GM19043 (cell line): ENCODE data around the gene PCDH17.

Experiments
- ATAC-seq: cut with Tn5 transposase; IDR thresholded peaks from one replicate; pipeline ENCODE4 v1.9.1; 2021; ENCODE audit warnings: low read depth; ENCODE audit not compliant: unreplicated experiment

The PCDH17 gene

DNA sequence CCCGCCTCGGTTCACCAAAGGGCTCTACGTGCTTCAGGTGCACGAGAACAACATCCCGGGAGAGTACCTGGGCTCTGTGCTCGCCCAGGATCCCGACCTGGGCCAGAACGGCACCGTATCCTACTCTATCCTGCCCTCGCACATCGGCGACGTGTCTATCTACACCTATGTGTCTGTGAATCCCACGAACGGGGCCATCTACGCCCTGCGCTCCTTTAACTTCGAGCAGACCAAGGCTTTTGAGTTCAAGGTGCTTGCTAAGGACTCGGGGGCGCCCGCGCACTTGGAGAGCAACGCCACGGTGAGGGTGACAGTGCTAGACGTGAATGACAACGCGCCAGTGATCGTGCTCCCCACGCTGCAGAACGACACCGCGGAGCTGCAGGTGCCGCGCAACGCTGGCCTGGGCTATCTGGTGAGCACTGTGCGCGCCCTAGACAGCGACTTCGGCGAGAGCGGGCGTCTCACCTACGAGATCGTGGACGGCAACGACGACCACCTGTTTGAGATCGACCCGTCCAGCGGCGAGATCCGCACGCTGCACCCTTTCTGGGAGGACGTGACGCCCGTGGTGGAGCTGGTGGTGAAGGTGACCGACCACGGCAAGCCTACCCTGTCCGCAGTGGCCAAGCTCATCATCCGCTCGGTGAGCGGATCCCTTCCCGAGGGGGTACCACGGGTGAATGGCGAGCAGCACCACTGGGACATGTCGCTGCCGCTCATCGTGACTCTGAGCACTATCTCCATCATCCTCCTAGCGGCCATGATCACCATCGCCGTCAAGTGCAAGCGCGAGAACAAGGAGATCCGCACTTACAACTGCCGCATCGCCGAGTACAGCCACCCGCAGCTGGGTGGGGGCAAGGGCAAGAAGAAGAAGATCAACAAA, 2.6 kb downstream of the PCDH17 start:
- no peak for ATAC-seq

DNA sequence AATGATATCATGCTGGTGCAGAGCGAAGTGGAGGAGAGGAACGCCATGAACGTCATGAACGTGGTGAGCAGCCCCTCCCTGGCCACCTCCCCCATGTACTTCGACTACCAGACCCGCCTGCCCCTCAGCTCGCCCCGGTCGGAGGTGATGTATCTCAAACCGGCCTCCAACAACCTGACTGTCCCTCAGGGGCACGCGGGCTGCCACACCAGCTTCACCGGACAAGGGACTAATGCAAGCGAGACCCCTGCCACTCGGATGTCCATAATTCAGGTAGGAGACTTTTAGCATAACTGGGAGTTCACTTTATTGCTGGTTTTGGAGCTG, 3.3 kb downstream of the PCDH17 start:
- ATAC-seq, result no peak

DNA sequence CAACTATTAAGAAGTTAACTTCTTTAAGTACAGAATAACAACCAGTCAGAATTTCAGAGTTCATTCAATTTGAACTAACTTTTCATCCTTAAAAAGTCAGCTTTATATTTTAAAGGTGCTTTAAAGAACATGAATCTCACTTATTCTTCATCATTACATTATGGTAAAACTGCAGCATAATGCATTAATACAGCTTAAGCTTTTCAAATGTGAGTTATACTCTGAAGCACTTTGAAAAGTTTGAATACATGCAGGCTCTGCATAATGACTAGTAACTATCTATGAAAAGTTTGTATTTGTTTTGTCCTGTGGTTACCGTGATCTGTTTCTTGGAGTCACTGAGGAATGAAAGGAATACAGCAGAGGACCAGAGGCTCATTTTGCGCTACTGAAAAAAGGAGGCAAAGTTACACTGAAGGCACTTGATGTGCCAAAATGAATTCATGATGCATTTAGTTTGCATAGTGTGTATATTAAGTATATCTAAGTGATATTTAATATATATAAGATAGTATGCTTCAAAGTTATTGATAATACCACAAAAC, 4.1 kb downstream of the PCDH17 start:
- no peak for ATAC-seq

DNA sequence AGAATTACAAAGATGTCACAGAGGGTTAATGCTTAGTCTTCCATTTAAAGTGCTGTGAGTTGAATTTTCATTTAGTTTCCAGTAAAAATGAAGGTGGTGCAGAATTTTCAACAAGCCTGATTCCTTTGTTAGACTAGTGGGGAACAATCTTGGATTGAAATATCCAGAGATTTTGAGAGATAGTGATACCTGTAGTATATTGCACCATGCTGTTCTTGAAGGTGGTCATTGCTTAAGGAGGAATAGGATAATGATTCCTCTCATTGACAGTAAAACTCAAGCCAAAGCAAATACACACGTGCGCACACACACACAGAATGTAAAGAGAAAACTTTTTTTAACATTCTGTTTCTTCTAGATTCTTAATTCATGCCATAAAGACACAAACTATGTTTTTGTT, 5.3 kb downstream of the PCDH17 start:
- ATAC-seq, result no peak

DNA sequence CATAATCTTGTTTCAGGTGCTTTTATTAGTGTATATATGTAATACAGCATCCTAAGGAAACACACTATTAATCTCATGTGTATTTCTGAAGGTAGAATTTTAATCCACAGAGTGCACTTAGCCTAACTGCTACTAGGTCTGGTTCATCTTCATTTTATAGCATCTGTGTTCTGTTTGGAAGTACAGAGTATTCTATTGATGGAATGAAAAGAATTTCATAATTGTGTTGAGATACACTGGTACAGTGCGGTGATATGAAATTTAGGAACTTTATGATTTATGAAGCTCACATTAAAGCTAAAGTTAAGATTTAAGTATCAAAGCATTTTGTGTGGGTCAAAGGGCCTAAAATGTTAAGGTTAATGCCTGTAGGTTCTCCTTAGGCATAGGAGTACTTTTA, 6.0 kb downstream of the PCDH17 start:
- no peak for ATAC-seq

DNA sequence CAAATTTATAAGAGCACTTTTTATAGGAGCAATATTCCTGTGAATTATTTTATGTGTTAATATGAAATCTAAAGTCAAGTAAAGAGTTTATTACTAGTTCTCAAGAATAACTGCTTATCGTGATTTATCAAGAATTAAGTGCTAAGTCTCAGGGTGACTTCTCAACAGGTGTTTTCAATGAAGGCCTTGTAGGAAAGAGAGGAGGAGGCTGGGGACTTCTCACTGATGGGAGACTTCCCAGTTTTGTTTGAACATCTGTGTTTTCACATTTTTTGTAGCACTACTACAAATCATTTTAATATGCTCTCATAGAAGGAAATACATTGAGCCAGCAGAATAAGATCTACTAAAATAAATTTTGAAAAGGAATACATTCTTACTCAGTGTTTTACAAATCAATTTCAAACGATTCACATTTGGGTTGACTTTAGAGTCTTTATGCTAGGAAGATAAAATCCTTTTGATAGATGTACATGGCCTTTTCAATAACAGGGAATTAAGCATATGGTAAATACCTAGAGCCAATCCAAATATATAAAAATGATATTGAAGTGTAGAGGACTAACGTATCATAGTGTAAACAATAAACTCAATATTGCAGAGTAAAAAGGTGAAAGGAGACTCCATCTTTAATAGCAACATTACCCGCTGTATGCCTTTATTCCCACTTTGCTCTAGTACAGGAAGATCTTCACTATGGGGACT, 6.8 kb downstream of the PCDH17 start:
- ATAC-seq, result no peak

DNA sequence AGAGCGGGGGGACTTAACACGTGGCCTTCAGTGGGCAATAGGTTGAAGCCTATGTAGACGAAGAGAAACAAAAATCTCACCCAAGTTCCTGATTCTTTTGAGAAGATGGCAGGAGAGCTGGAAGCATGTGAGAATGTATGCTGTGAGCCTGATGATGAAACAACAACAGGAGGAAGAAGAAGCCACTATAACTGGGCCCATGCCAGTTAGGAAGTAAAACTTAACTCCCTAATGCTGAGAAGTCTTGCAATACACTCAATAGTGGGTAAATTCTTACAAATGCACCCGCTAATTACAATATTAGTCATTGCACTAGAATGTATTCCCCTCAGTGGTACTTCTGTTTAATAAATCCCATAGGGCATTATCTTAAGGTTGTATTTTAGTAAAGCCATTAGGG, 9.1 kb downstream of the PCDH17 start:
- no peak for ATAC-seq

DNA sequence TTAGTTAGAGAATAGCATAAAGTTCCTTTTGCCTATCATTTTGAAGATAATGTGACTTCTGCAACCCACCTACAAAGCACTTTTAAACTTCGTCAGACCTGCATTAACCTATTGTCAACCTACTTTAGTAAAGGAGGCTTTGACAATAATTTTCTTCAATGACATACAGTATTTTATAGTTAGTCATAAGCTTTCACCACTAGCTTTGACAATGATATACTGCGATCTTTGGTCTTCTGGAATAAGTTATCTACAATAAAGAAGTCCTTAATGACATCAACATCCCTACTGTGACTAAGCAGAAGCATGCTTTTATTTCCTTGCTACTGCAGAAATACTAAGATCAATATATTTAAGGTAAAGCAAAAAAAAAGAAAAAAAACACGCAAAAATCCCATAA, 9.5 kb downstream of the PCDH17 start:
- no peak for ATAC-seq

DNA sequence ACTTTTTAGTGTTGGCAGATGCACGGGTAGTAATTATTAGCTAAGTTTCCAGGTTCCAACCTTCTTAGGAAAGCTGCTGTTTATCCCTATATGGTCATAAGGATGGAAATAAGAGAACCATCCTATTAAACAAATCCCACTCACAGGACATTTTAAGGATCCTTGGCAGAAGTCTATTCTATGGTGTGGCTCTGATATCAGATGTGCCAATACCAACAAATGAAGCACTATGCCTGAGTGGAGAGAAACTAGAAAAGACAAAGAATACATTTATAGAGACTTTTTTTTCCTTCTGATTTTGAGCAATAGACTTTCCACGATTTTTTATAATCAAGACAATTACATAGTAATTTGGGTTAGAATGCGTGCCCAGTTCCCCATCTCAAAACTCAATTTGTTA, 12.6 kb downstream of the PCDH17 start:
- ATAC-seq, result no peak

DNA sequence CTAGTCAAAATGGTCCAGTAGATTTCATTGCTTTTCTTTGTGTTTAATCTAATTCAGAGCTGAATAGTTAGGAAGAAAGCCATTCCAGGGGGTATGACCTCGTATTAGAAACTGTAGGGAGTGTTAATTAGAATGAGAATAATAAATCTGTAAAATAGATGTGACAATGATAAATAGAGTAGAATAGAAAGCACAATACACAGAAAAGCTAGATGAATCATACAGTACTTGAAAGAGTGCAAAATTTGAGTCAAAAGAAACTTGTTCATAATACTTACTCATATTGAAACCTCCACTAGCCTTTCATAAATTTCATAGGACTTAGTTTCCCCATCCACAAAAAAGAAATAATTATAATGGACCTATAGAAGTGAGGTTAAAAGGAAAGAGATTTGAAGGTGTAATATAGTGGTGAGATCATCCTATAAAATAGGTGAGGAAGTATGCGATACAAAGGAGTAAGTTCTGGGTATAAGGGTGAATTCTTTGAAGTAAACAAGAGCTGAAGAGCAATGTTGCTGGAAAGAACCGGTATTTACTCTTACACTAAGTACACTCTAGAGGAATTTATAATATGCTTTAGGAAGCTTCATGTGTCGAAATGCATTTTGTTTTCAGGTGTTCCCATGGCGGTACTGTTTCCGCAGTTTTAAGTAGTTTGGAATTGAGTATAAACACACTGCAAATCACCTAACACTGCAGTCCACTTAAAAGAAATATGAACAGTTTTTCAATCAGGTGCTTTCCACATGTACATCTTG, 21.9 kb downstream of the PCDH17 start:
- no peak for ATAC-seq

DNA sequence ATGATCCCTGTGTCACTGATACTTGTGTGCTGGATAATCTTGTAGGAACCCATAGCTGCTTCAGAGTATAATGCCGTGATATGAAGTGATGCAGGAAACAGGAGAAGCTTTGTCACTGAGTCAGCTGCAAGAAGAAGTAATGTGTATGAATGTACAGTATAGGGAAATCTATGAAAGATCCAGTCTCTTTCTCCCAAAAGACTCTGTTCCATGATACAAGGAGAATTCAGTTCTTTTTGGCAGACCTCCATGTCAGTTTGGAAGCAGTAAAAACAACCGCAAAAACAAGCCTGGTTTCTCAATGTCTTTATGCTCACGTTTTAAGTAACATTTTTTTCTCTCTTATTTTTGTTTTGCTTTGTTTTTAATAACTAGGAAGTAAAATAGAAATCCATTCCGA, 33.9 kb downstream of the PCDH17 start:
- no peak for ATAC-seq

DNA sequence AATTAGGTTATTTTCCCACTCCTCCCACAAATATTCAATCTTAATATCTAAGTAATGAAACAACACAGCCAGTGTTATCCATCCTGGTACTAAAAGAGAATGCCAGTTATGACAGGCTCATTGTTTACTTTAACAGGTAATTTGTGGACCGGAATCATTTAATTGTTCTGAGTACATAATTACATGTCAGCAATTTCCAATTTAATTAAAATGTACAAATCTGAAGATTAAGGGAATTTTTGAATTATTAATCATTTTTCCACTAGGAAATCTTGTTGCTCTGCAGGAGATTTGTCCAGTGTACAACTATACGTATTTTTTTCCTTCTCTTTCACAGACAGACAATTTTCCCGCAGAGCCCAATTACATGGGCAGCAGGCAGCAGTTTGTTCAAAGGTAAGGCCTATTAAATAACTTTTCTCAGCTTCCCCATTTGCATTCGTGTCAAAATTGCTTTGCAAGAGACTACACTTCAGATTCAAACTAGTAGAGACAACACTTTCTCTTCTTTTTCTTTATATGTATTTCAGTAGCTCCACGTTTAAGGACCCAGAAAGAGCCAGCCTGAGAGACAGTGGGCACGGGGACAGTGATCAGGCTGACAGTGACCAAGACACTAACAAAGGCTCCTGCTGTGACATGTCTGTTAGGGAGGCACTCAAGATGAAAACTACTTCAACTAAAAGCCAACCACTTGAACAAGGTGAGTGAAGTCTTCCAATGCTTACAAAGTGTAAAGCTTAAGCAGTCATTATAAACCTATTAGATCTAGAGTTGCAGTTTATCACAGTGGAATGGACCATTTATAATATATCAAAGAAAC, 34.8 kb downstream of the PCDH17 start:
- ATAC-seq, result no peak

DNA sequence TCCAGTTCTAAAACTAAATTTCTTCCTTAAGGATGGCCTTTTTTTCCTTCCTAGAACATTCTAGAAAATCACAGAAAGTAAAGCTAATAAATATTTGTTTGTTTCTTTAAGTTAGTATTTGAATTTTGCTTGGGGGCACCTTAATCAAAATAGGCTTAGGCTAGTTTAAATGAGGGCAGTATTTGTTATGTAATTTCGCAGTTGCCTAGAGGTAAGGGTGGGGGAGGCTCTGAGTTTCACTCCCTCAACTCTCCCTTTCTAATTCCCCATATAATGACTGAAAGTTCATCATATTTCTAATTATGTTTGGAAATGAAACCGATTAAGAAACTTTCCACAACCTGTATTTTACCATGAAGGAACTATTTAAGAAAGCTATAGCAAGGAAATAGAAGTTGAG, 40.6 kb downstream of the PCDH17 start:
- ATAC-seq, result no peak

DNA sequence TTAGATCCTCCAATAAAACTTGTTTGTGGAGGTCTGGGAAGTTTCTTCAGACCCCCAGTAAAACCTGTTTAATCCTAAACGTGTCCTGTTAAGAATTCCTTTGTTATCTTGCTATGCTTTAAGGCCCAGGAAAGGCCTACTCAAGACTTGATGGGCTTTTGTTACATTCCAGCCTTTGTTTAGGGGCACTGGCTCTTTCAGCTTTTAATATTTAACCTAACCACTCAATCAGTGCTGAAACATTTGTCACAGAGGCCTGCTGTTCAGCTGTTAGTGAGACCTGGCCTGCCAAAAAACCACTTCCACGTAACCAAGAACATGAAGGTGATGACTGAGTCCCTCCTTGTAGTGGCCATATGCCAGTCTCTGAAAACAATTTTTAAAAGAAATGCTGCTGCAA, 41.7 kb downstream of the PCDH17 start:
- ATAC-seq, result no peak

DNA sequence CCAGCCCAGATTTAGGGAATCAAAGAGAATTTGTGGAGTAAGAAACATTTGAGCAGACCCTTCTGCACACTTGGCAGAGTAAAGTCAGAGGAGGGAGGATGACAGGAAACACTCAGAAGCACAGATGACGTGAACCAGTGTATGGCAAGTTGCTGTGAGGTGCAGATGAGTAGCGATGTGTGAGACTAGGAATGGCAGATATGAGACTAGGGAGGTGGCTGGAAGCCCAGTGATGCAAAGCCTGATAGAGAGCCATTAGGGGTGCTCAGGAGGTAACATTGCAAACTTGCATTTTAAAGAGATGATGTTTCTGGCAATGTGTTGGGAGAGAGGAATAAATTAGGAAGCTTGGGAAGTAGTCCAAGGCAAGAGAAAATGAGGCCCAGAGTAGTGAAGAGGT, 44.0 kb downstream of the PCDH17 start:
- no peak for ATAC-seq

DNA sequence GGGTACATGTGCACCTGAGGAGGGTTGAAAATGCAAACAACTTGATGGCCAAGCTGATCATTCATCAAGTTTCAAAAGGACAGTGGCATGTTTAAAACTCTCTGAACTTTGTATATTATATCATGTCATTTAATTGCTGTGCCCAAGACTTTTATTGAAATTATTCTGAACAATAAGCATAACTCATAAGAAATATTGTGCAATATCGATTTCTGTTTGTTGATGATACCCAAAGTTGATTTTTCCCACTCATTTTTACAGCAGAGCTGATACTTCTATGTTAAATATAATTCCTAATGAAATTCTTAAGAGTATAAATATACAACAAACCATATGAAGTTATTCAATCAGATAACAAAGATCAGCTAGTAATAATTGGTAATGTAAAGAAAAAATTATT, 49.1 kb downstream of the PCDH17 start:
- ATAC-seq, result no peak

DNA sequence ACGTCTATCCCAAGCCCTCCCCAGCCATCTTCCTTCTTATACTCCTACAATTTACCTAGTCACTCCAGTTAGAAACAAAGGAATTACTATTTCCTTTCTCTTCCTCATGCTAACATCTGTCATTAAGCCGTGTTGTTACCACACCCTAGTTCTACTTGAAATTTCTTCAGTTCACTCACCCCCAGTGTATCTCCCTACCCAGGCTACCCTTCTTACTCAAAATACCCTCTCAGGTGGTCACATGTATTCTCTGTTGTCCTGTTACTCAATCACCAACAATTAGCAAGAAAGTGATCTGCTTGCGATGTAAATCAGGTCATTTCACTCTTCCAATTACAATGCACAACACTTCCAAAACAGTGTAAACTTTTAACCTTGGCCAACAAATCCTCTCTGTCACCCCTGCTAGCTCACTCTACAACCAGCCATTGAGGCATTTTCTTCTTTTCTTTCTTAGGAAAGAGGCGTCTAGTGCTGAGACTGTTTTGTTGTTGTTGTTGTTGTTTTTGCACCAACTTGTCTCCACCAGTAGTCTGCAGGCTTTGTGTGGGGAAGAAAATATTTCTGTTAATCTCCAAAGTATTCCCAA, 50.7 kb downstream of the PCDH17 start:
- ATAC-seq, result no peak

DNA sequence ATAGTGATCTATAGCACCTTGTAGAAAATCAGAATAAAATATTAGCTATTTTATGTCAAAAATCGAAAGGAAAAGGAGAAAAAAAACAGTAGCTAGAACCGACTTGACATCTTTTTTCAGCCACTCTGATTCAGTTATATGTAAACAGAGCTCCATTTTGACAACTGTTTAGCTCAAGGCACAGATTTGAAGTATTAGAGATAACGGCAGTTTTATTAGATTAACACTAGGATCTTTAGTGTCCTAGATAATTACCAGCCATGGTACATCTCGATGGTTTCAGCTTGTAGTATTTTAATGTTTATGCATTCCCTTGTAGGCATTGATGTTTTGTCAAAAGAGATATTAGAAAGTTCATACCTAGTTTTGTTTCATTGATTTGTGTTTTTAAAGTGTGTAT, 67.3 kb downstream of the PCDH17 start:
- no peak for ATAC-seq

DNA sequence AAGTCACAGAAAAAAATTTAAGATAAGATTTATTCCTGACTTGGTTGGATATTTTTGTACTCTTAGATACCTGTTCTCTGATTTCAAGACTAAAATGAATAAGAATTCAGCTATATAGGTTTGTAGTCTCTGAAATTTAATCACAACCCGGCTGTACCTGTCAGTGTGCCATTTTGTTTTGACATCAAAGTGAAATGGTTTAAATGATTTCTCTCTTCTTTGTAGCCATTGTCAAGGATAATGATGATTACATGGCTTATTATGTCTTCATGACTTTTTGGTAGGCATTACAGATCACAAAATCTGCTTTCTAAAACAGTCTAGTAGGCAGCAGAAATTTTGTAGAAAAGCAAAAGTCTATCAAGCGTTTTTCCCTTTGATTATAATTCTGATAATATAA, 72.5 kb downstream of the PCDH17 start:
- no peak for ATAC-seq

DNA sequence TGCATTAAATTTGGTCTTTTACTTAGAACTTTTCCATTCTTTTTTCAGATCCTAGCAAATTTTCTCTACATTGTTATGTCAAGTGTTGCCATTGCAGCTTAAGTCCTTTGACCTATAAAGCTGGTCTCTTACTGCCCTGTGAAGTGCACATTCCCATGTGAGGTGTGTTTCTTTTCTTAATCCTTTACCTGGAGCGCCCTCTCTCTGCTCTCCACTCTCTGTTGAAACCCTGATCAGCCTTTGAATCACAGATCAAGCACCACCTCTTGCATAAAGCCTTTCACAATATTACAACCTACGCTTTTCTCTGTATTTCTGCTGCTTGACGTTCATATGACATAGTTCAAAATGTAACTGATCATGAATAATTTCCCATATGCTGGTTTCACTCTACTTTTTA, 84.8 kb downstream of the PCDH17 start:
- ATAC-seq, result no peak
